Stimulated activated CD8-positive, alpha-beta memory T cell treated with anti-CD3 and anti-CD28 coated beads, Interleukin-7, amount 100 ng/mL, for 1 hour (primary cell): ENCODE data around the gene DUOX1.

Experiments used
- DNase-seq, 2 donors: peaks; one replicate each; pipeline ENCODE4 v3.0.0-alpha.2; 2020; ENCODE audit warnings: low read depth in 2 of 2

The DUOX1 gene

DNA sequence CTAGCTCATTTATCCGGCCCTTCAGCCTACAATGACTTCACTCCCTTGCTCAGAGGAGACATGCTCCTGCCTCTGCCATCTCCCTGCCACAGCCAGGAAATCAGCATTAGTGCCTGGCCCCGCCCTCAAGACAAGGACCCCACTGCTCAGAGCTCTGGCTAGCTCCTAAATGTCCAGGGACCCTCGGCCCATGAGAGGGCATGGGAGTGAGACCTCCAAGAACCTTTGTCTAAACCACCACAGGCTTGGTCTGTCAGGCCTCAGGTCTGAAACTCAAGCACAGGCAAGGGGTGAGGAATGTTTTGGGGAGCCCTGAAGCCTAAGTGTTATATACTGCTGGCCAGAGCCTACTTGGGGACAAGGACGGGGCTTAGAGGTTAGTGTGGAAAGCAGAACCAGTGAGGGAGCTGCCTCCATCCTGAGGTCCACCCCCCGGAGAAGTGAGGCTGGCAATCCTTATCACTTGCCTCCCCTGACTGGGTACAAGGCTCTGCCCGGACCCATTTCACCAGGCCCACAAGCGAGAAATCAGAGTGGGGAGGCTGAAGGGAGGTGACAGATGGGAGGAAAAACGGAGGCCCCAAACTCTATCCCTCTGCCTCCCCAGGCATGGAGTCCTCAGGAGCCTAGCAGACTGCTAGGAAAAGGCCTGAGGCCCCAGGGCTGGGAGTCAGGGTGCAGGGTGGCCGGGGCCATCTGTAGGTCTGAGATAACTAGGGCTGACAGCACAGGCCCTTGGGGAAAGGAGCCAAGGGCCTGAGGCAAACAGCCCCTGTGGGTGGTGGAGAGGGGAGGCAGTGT lies 39.2 kb downstream of the DUOX1 start:
- no peak for DNase-seq

DNA sequence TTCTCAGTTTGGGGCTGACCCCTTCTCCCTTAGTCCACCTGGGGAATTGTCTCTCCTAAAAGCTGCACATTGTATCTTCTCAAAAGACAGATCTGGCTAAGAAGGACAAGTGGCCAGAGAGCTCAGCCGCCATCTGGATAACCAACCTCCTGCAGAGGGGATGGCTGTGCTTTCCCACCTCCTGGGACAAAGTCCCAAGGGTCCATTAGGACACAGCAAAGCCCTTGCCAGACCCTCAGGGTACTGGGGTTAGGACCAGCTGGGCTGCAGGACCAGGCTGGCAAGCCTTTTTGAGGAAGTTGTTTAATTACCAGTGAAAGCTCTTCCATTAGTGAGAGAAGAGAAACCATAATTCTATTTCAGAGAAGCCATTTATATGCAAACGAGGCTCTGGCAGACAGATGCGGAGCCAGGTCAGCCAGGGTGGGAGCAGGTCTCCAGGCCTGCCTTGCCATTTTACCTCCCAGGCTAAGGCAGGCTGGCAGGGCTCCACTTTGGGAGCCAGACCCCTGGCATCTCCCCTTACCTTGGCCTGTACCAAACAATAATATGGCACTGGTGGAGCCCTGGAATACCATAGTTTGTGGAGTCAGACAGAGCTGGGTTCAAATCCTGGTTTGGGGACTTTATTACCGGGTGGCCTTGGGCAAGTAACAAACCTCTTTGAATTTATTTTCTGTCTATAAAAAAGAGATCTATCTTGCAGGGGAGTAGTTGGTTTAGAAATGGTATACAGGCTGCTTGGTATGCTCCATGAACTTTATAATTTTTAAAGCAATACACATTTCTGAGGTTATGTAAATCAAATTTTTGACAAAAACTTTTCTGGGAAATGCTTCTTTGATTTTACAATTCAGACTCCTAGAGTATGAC lies 40.0 kb downstream of the DUOX1 start:
- no peak for DNase-seq

DNA sequence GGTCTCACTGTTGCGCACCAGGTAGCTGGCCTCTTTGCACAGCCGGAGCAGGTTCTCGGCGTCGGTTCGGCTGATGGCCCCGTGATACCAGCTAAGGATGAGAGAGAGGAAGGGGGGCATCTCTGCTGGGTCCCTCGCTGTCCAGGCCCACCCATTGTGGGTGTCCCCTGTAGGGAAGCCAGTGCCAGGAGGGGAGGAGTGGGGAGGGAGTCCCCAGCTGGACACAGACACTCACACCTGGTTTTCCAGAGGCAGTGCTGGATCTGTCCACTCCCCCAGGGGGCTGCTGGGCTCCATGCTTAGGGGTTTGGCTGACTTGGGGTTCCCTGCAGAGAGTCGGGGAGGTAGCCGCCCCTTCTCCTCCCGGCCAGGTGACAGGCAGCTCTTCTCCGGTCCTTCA lies 42.1 kb downstream of the DUOX1 start:
- DNase-seq, result no peak

DNA sequence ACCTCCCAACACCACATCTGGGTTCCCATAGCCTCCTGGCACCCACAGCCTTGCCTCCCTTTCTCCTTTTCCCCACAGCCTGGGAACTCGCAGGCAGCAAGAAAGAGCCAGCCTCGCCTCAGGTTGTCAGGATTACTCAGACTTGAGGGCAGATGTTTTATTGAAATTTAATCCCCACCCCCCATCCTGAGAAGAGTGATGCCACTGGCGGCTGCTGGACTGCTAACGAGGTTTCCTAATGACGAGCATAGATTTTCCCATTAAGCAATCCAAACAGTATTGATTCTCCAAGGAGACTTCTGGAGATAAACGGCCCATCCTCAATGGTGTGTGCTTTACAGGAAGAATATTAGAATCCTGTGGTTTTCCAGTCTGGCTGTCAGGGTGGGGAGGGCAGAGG lies 44.3 kb downstream of the DUOX1 start:
- DNase-seq, result no peak

DNA sequence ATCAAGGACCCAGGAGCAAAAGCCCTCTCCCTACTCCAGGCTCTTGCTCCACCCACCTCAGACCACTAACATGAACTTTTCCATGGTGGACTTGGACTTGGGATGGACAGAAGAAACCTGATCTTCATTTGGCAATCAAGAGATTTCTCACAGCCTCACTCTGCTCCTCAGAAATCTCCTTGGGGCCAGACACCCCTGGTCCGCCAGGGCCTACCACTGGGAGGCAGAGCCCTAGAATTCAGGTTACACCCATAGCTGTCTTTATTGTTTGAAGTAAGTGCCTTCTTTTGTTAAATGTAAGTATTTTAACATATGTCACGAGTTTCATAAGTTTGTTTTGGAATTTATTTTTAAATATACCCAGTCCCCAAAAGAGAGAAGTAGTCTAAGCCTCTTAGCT lies 44.8 kb downstream of the DUOX1 start:
- no peak for DNase-seq

DNA sequence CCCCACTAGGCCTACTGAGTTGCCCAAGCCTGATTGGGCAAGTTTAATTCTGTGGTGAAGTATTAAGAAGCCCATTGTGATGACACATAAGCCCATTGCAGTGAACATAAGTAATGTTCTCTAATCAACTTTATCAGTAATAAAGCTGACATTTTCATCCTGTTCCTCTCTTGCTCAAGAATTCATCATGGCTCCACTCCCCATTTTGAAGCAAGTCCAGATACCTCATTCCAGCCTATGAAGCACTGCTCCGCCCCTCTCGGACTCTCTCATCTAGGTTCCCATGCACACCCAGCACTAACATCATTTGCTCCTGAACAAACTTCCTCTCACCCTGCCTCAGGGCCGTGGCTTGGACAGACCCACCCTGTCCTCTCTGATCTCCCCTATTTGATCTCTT lies 47.5 kb downstream of the DUOX1 start:
- no peak for DNase-seq

DNA sequence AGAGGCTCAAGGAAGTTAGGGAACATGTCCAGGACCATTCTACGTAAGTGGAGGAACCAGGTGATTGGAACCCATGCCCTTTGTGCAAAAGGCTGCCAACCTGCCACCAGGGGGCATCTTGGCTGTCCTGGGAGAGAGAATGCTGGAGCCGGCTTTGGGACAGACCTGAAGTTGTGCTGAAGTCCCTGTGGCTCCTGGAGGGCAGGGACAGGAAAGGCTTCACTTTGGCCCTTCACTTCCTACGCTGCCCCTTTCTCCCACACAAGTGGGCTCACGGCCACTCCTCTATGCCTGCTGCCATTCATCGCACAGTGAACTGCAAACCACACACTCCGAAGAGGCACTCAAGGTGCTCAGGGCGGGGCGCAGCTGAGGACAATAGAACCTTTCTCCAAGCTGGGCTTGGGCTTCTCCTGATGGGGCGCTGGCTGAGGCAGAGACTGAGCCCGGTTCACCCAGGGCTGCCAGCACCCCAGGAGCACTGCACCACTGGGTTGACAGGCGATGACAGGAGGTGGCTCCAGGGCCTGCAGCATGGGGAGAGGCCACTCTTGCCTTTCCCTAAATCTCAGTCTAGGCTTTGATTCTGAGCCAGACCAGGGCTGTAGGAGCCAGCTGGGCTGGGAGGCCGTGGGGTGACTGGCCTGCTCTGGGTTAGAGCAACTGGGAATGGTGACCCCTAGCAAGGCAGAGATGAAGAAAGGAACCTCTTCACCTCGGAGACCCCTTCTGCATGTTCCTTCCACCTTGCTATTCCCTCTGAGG lies 49.6 kb downstream of the DUOX1 start:
- DNase-seq, result no peak

DNA sequence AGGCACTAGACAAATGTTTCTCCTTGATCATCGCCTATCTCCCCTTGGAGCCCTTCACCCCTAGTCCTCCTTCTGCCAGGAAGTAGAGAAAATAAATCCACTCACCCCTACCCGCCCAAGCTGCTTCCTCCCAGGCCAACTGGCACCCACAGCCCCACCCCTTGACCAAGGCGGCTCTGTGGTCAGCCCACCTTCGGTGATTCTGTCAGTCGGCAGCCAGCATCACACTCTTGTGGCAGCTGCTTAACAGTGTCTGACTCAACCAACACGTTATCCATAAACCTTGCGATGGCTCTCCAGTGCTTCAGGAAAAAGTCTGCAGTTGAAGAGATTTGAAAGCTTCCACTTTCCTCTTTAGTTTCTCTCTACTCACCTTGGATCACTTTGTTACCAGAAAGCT lies 50.4 kb downstream of the DUOX1 start:
- no peak for DNase-seq

DNA sequence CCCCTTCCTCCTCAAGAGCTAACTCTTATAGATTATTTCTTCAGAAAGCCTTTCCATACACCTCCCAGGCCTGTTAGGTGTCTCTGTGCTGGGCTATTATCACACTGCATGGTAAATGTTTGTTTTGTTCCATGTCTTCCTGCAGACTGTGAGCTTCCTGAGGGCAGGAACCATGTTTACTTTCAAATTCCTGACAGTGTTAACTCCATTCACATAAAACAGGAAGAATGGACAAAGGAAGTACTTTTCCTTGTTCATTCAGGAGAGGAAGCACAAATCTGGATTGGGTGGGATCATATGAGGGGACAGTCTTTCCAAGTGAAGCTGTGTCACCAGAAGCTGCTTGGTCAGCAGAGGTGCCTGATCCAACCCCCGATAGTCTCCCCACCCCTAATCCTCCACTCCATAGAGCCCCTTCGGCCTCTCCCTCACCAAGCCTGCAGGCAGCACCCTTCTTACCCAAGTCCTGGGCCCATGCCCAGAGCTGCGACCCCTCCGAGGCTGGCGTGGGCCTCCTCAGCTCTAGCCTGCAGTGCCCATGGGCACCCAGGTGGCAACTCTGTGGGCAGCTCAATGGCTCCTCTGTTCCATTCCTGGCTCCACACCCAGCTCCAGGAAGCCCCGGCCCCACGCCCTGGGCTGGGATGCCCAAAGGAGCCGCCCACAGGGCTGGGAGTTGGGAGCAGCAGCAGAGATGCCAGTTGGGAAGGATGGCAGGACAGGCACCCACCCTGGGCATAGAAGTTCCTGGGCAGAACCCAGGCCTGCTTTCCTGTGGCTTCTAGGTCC lies 51.0 kb downstream of the DUOX1 start:
- no peak for DNase-seq

DNA sequence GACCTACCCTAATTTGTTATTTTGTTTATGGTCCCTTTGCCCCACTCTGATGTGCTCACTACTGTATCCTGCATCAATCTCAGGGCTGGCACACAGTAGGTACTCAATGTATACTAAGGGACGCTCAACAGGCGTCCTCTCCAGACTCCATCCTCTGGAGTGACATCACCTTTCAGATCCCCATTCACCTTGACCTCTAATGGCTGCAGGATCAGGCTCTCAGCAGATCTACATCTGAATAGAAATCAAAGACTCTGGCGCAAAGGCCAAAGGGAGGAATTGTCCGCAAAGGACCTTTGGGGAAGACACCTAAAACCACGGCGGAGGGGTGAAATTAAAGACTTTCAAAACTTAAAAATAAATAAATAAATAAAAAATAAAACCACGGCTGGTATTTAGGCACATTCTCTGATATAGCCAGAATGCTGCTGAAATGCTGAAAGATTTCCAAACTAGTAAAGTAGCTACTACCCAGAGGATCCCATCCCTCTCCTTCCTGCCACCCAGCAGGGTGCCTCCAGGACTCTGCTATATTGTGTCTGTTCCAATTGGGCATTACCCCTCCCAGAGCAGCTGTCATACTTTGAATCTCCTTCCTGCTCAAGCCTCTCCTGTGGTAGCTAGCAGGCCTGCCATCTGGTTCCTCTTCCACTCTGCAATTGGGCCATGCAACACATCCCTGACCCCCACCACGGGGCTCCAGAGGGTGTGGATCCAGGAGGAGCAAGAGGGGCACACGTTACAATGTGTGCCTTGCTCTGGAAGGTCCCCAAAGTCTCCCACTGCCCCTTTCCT lies 51.9 kb downstream of the DUOX1 start:
- no peak for DNase-seq

DNA sequence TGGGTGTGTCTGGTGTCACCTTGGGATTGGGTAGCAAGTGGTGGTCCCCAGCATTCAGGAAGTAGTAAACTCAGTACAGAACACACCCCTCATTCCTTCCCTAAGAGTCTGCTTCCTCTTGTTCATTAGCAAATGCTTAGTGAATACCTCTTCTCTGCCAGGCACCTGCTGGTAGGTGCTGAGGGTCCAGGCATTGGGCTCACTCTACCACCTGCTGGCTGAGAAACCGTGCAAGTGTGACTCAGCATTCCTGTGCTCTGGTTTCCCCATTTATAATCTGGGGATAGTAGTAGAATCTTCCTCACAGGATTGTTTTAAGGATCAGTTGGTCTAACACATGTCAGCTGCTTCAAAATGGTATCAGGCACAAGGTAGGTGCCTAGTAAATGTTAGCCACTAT lies 53.2 kb downstream of the DUOX1 start:
- no peak for DNase-seq

DNA sequence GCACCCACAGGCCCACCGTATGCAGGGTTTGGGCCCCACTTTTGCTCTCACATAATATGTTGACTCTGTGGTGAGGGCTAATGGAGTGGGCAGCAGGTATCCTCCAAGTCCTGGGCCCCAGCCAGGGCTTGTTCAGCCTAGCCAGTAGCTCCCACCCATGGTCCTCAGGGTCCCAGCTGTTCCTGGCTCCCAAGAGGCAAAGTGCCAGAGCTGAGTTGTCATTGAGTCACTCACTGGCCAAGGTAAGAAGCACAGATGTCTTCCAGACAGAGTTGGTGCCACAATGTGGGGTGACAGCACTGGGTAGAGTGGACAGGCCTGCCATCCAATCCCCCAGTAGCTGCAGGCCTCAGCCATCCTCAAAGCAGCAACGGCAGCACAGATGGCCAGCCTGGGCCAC lies 53.7 kb downstream of the DUOX1 start:
- no peak for DNase-seq

DNA sequence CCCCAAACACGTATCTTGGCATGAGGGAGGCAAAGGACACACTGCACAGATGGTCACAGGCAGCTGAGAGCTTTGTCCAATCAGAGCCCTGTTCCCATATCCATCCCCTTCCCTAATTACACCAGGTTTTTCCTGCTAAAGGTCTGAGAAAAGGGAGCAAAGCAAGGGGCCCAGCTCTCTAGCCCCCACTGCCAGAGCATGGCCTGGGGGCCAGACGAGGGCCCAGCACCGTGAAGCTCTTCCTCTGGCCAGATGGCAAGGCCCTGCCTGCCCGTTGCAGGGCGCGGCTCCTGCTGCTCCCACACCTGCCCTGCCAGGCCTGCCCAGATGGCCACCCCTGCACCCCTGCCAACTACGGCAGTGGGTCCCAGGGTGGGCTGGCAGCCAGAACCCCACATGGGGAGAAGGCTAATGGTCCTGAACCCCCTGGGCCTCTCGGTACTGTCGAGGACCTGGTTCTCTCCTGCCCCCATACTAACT lies 54.8 kb downstream of the DUOX1 start:
- DNase-seq, result no peak

DNA sequence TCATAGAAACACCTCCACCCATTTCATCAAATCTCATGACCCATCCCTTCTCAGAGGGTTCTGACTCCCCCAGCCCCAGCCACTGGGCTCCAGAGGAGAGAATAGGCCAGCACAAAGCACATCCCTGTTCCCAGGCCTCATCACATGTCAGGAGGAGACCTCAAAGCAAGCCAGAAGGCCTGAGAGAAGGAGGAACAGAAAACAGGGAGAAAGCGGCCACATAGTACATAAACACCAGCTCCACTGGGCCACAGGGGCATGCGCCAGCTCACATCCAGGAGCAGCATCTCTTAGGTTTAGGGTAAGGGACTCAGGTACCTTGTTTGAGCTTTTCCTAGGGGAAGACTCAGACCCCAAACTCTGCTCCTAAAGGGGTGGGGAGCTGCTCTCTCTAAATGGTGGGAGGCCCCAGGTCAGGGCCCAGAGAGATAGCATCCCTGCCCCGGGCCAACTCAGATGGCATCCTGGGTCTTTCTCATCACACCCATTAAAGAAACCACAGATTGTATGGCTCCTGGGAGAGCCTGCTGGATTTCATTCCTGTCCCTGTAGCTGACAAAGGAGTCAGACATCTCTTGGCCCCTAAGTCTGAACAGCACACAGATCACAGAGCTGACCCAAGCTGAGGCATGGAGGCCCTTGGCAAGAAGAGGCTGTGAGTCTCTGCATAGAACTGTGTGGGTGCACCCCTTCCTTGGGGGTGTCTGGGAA lies 55.4 kb downstream of the DUOX1 start:
- no peak for DNase-seq

DNA sequence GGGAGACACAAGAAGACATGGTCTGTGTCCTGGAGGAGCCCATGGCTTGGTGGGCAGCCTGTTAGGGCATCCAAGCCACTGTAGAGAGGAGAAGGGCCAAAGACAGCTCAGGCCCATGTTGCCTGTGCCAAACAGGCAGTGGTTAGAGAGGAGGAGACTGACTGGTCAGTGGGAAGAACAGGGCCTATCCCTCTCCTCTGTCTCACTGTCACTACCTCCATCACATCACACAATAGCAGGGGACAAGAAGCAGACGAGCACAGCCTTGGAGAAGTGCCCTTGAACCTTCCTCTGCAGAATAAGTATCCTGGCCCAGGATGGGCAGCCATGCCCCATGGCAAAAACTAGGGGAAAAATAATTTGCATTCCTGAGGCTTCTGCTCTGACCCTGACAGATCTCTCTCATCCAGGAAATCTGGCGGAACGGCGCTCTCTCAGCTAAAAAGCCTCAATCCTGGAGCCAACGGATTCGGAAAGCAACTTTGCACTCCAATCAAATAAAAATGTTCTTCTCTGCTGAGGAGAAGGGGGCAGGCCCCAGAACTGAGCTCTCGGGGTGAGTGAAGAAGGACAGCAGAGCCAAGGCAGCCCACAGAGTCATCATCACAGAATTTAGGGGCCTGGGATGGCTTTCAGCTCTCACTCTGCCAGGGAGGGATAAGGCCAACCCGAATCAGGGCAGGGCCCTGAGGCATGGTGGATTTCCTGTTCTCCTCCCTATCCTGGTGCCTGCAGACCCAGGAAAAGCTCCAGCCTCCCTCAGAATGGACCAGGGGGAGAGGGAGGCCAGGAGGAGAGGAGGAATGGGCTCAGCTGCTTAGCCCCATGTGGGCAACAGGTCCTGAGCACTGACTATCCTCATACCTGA lies 56.3 kb downstream of the DUOX1 start:
- DNase-seq, result no peak

DNA sequence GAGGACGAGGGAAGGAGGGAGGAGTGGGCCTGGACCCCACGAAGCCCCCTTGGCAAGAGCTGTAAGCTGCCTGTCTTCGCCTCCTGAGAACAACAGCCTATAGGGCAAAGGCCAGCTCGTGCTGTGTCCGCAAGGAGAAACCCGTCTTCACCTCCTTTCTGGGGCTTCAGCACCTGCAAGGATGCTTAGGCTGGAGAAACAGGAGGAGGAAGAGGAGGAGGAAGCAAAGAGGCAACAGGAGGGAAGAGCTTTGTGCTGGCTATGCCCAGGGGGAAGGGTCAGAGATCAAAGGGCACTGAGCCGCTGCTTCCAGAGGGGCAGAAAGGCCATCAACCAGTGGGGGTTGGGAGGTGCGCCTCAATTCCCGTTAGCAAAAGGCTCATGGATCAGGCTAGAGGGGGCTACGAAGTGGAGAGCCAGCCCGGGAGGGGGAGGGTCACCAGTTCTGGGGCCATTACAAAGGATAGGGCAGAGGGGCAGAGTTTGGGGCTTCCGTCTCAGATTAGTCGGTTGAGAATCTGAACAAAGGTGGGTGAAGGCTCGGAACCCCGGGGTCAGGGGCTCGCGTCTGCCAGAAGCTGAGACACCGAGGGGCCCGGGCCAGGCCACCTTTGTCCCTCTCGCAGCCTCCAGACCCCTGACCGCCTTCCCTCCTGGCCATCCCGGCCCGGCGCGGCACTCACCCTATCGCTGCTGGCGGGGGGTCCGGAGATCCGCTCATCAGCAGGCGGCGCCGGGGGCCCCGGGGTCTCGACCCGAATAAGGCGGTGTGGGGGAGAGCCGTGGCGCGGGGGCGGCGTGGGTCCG lies 57.2 kb downstream of the DUOX1 start:
- no peak for DNase-seq

DNA sequence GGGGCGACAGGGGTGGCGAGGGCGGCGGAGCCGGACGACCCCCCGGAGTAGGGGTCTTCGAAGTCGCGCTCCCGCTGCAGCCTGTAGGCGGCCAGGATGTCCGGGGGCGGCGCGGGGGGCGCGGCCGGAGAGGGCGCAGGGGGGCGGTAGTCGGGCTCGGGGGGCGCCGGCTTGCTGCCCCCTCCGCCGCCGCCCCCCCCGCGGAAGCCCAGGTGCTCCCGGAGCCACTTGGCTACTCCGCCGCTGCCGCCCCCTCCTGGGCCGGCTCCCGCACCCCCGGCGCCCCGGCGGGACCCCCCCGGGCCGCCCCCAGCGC lies 57.7 kb downstream of the DUOX1 start:
- DNase-seq, result no peak
